ENCODE data around the gene ATP2C2.

- TF ChIP-seq SP1 (IDR thresholded peaks at IDR 0.05; ENCODE audit: low read depth, low read length) = no peak
- no peak for TF ChIP-seq CBX5 (IDR thresholded peaks at IDR 0.05; ENCODE audit: low read depth, low read length)
- no peak for TF ChIP-seq JUND (IDR thresholded peaks at IDR 0.05; ENCODE audit: low read length)
- no peak for TF ChIP-seq POLR2A (IDR thresholded peaks at IDR 0.05; ENCODE audit: control extremely low read depth in 1 of 2, low read depth in 2 of 2, low read length in 2 of 2)
- TF ChIP-seq POLR2AphosphoS5 (IDR thresholded peaks at IDR 0.05; ENCODE audit: low read depth, low read length) = no peak
Observed at GRCh38 chr16:84508502-84508901, 140.2 kb downstream of the ATP2C2 start.

Data from H1 (cell line).